HG03064 (cell line): Measurements from ENCODE around the gene CROCC2.

Experiments used
- ATAC-seq: cut with Tn5 transposase; IDR thresholded peaks from one replicate; pipeline ENCODE4 v1.9.1; 2021; ENCODE audit warnings: low read depth; ENCODE audit not compliant: unreplicated experiment

The CROCC2 gene

GRCh38 chr2:240906141-240906910 lies at the start of gene CROCC2:
TSS of gene CROCC2 (plus strand) at chr2:240906336. CDS start at chr2:240906514, 178 bp downstream.
- no peak for ATAC-seq

- no peak for ATAC-seq
These were observed 48.8 kb upstream of the CROCC2 start for GRCh38 chr2:240857039-240858008.

GRCh38 chr2:240858321-240858720 lies 47.8 kb upstream of the CROCC2 start:
- no peak for ATAC-seq

GRCh38 chr2:240858871-240859270 lies 47.3 kb upstream of the CROCC2 start:
- no peak for ATAC-seq

GRCh38 chr2:240861547-240861946 lies 44.6 kb upstream of the CROCC2 start:
- ATAC-seq = no peak

GRCh38 chr2:240864475-240864874 lies 41.7 kb upstream of the CROCC2 start:
- ATAC-seq = no peak

GRCh38 chr2:240865391-240865790 lies 40.7 kb upstream of the CROCC2 start:
- no peak for ATAC-seq

GRCh38 chr2:240868286-240869108 lies 37.6 kb upstream of the CROCC2 start, which contains the start of gene AGXT:
TSS of gene AGXT (plus strand) at chr2:240868824. CDS start at chr2:240868866, 42 bp downstream.
- no peak for ATAC-seq

GRCh38 chr2:240869109-240869955 lies 36.8 kb upstream of the CROCC2 start:
- ATAC-seq = no peak

GRCh38 chr2:240869956-240870875 lies 35.9 kb upstream of the CROCC2 start:
- no peak for ATAC-seq

- no peak for ATAC-seq
These were observed 34.8 kb upstream of the CROCC2 start for GRCh38 chr2:240871071-240871958.

GRCh38 chr2:240872317-240873097 lies 33.6 kb upstream of the CROCC2 start:
- no peak for ATAC-seq

- ATAC-seq = no peak
These were observed 32.9 kb upstream of the CROCC2 start for GRCh38 chr2:240873098-240873788.

GRCh38 chr2:240873805-240874714 lies 32.1 kb upstream of the CROCC2 start:
- ATAC-seq = no peak

GRCh38 chr2:240874715-240875227 lies 31.4 kb upstream of the CROCC2 start:
- ATAC-seq = no peak
